ENCODE data around the gene FRS2.

DNA sequence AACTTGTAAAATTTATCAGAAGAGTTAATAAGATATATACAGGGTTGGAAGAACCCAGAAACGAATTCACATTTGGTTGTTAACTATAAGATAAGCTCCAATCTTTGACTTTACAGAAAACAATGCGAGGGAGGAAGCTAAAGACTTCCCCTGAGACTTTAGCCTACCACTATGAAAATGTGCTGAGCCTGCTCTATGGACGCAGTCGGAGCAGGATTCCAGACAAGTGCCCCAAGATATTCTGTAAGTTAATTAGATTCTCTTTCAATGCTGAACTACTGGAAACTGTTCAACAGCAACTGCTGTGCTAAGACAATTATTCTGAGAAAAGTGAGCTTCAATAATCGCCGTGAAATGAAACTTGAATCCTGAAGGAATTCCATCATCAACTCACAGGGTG is 148.9 kb downstream of the FRS2 start:
- no peak for TF ChIP-seq CTCF (IDR thresholded peaks at IDR 0.05; ENCODE audit: low read depth, low read length)
- no peak for TF ChIP-seq EZH2phosphoT487 (IDR thresholded peaks at IDR 0.05; ENCODE audit: low read depth)
